IPS-20b (cell line): ENCODE measurements around the gene CLP1.

Experiments
- H3K27ac ChIP-seq: one replicate; pipeline ENCODE4 v1.5.1; 2013; ENCODE audit warnings: low read length
- H3K27me3 ChIP-seq: 2 replicates; pipeline ENCODE4 v1.6.1; 2013; ENCODE audit warnings: mild to moderate bottlenecking, low read length, inconsistent platforms; ENCODE audit not compliant: insufficient read depth
- H3K36me3 ChIP-seq: 2 replicates; pipeline ENCODE4 v1.6.1; 2013; ENCODE audit warnings: low read depth, mild to moderate bottlenecking, inconsistent platforms, low read length, moderate library complexity; ENCODE audit not compliant: insufficient read depth
- H3K4me1 ChIP-seq: 2 replicates; pipeline ENCODE4 v1.6.1; 2013; ENCODE audit warnings: mild to moderate bottlenecking, control low read depth, inconsistent platforms, low read length, moderate library complexity; ENCODE audit not compliant: insufficient read depth
- H3K4me3 ChIP-seq: 2 replicates; pipeline ENCODE4 v1.5.1; 2013; ENCODE audit warnings: mild to moderate bottlenecking, low read length, inconsistent platforms
- H3K9ac ChIP-seq: 2 replicates; pipeline ENCODE4 v1.6.1; 2013; ENCODE audit warnings: low read depth, mild to moderate bottlenecking, inconsistent platforms, low read length, moderate library complexity
- H3K9me3 ChIP-seq: 2 replicates; pipeline ENCODE4 v1.6.1; 2013; ENCODE audit warnings: mild to moderate bottlenecking, low read depth, low read length, inconsistent platforms; ENCODE audit not compliant: insufficient read depth

The CLP1 gene

GRCh38 chr11:57643802-57644201, 13.8 kb upstream of the CLP1 start:
- Histone ChIP-seq H3K9ac (no peak overlapping the region), H3K36me3 (peaks cover 45% of the 10 kb centered on the region), H3K9me3 (no peaks in the 10 kb centered on the region), H3K4me3 (no peak overlapping the region), H3K4me1 (peaks cover 71% of the 10 kb centered on the region), H3K27me3 (no peaks in the 10 kb centered on the region), H3K27ac (no peak overlapping the region)

- Histone ChIP-seq H3K9me3 (no peaks in the 10 kb centered on the region), H3K27me3 (peaks cover 1% of the 10 kb centered on the region; the same call in 1 of the 2 replicates), H3K9ac (peak overlapping the region; percentile 7; the same call in 1 of the 2 replicates), H3K36me3 (peaks cover 40% of the 10 kb centered on the region), H3K27ac (peak overlapping the region; percentile 1), H3K4me1 (peaks cover 72% of the 10 kb centered on the region), H3K4me3 (no peak overlapping the region)
Measured at GRCh38 chr11:57644748-57645688, 12.5 kb upstream of the CLP1 start.

DNA sequence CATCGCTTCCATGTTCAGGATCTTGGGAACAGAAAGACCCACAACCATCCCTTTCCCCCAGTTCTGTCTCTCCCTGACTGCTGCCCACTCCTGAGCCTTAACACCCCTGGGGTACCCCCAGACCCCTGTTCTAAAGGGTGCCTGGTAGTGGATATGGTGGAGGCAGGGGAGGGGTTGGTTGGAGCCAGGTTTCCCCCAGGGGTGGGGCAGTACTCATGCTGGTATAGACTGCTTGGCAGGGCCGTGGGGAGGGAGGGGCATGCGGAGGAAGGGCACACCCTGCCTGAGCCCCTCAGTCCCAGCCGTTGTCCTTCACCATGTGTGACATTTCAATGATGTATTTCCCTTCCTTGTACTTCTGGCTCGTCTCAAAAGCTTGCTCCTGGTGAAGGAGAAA, 11.9 kb upstream of the CLP1 start:
- peaks cover 34% of the 10 kb centered on the region for H3K36me3 ChIP-seq
- no peak overlapping the region for H3K27ac ChIP-seq
- no peaks in the 10 kb centered on the region for H3K9me3 ChIP-seq
- H3K4me1 ChIP-seq, result peaks cover 71% of the 10 kb centered on the region
- peaks cover 8% of the 10 kb centered on the region; the same call in 1 of the 2 replicates for H3K27me3 ChIP-seq
- peak overlapping the region; percentile 75; the same call in 1 of the 2 replicates for H3K9ac ChIP-seq
- no peak overlapping the region for H3K4me3 ChIP-seq

- Histone ChIP-seq H3K4me3 (peak overlapping the region; percentile 62; the same call in 1 of the 2 replicates), H3K27me3 (peaks cover 14% of the 10 kb centered on the region; the same call in 1 of the 2 replicates), H3K27ac (no peak overlapping the region), H3K9me3 (no peaks in the 10 kb centered on the region), H3K4me1 (peaks cover 65% of the 10 kb centered on the region), H3K36me3 (peaks cover 28% of the 10 kb centered on the region), H3K9ac (peak overlapping the region; percentile 75; the same call in 1 of the 2 replicates)
Measured at GRCh38 chr11:57646194-57646798, 11.3 kb upstream of the CLP1 start.

GRCh38 chr11:57646799-57647303, 10.7 kb upstream of the CLP1 start:
- Histone ChIP-seq H3K4me3 (peak overlapping the region; percentile 62), H3K27me3 (peaks cover 19% of the 10 kb centered on the region), H3K9me3 (no peaks in the 10 kb centered on the region), H3K9ac (peak overlapping the region; percentile 75; the same call in 1 of the 2 replicates), H3K4me1 (peaks cover 59% of the 10 kb centered on the region), H3K36me3 (peaks cover 22% of the 10 kb centered on the region), H3K27ac (no peak overlapping the region)

DNA sequence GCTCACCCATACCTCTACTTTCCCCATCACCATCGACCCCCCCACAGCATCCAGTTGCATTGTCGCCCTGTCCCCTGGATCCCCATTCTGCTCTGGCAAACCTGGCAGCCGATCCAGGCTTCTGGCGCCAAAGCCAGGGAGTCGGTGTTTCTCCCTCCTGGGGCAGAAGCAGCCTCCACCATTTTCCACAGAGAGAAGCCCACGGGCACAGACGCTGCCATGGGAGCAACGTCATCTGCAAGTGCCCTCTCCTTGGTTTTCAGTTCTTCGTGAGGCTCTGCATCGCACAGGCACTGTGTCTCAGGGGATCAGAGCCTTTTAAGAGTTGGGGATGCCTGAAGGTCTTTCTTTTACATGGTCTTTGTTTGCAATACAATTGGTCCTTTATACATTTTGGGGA, 10.2 kb upstream of the CLP1 start:
- Histone ChIP-seq H3K36me3 (peaks cover 17% of the 10 kb centered on the region), H3K4me1 (peaks cover 59% of the 10 kb centered on the region), H3K4me3 (peak overlapping the region; percentile 62), H3K9me3 (no peaks in the 10 kb centered on the region), H3K27ac (no peak overlapping the region), H3K27me3 (peaks cover 25% of the 10 kb centered on the region), H3K9ac (peak overlapping the region; percentile 75; the same call in 1 of the 2 replicates)

- no peaks in the 10 kb centered on the region for H3K9me3 ChIP-seq
- peaks cover 58% of the 10 kb centered on the region for H3K4me1 ChIP-seq
- H3K27me3 ChIP-seq, result peaks cover 33% of the 10 kb centered on the region
- no peak overlapping the region for H3K27ac ChIP-seq
- peak overlapping the region; percentile 62 for H3K4me3 ChIP-seq
- peak overlapping the region; percentile 75 for H3K9ac ChIP-seq
- H3K36me3 ChIP-seq, result peaks cover 9% of the 10 kb centered on the region
Measured at GRCh38 chr11:57647960-57648800, 9.4 kb upstream of the CLP1 start.

- Histone ChIP-seq H3K4me3 (peak overlapping the region; percentile 62), H3K9ac (peak overlapping the region; percentile 75), H3K9me3 (no peaks in the 10 kb centered on the region), H3K4me1 (peaks cover 49% of the 10 kb centered on the region), H3K27me3 (peaks cover 39% of the 10 kb centered on the region), H3K36me3 (no peaks in the 10 kb centered on the region), H3K27ac (no peak overlapping the region)
Measured at GRCh38 chr11:57648801-57649735, 8.5 kb upstream of the CLP1 start.

DNA sequence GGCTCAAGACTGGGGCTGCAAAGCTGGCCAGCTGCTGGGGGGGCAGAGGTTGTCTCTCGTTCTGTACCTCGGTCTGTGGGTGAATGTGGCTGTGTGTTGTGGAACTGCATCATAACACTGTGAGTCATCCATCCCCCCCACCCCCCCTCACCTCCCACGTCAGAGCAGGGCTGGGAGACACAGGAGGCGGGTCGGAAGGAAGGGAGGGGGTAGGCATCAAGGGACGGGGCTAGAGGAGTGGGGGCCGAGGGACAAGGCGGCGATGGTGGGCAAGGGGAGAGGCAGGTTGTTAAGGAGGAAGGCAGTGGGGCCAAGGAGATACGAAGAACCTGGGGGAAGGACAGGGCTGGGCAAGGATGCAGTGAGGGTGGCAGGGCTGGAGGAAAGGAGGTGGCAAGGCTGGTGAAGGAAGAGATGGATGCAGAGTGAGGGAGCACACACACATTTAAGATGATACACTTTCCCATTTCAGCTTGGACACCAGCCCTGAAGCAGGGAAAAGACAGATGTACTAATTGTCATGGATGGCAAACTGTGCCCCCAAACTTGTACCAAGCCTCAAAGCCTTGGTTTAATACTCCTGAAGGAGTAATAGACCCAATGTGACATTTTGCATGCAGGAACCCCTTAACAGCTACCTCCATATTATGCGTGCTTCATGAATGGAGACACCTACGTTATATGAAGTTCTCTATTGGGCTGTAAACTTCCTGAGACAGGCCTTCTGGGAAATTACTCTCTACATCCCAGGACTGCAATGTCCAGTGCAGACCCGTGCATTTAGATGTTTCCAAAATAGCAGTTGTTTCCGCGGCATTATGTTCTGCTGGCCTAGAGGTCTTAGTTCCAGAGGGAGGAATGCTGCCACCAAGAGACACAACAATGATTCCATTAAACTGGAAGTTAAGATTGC, 7.5 kb upstream of the CLP1 start, which contains the start of gene YPEL4:
TSS of gene YPEL4 (minus strand) at position 87 of the 913 bp plus-strand sequence. CDS start 2,805 bp downstream, outside the sequence.
- H3K9ac ChIP-seq, result peak within 1 kb of the TSS; percentile 75
- no peaks in the 10 kb centered on the region for H3K36me3 ChIP-seq
- peaks cover 49% of the 10 kb centered on the region for H3K27me3 ChIP-seq
- H3K9me3 ChIP-seq, result no peaks in the 10 kb centered on the region
- peak within 1 kb of the TSS; percentile 62 for H3K4me3 ChIP-seq
- H3K4me1 ChIP-seq, result peaks cover 47% of the 10 kb centered on the region
- no peak within 1 kb of the TSS for H3K27ac ChIP-seq

DNA sequence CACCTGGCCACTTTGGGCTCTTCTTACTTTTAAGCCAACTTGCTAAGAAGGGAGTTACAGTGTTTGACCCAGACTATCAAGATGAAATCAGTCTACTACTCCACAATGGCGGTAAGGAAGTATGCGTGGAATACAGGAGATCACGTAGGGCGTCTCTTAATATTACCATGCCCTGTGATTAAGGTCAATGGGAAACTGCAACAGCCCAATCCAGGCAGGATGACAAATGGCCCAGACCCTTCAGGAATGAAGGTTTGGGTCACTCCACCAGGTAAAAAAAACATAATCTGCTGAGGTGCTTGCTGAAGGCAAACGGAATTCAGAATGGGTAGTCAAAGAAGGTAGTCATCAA, 6.8 kb upstream of the CLP1 start:
- Histone ChIP-seq H3K27me3 (peaks cover 50% of the 10 kb centered on the region), H3K4me3 (no peak overlapping the region), H3K9ac (no peak overlapping the region), H3K36me3 (no peaks in the 10 kb centered on the region), H3K4me1 (peaks cover 40% of the 10 kb centered on the region), H3K27ac (no peak overlapping the region), H3K9me3 (no peaks in the 10 kb centered on the region)
